K562 (cell line): ENCODE results near the gene UVRAG.

Experiments
- CTCF ChIP-seq, 3 experiments: IDR thresholded peaks in 2 of 3; conservative IDR thresholded peaks in 1 of 3; 2 replicates each; pipeline ENCODE4 v1.5.1; 2011 to 2012; ENCODE audit warnings: low read length in 3 of 3, mild to moderate bottlenecking in 3 of 3, control low read depth in 2 of 3, improper control_type of control experiment in 1 of 3, inconsistent platforms in 1 of 3, low read depth in 1 of 3, mixed read lengths in 1 of 3, moderate library complexity in 1 of 3; ENCODE audit not compliant: insufficient read depth in 2 of 3
- POLR2AphosphoS5 ChIP-seq: IDR thresholded peaks from 2 replicates; pipeline ENCODE4 v1.6.1; 2011; ENCODE audit warnings: mild to moderate bottlenecking, low read depth, low read length, moderate library complexity; ENCODE audit not compliant: control insufficient read depth, insufficient read depth
- SMAD3 ChIP-seq: fragments of 450-650 bp; formaldehyde crosslinking; conservative IDR thresholded peaks from 2 replicates; pipeline ENCODE4 v1.4.0; 2020; ENCODE audit warnings: mild to moderate bottlenecking
- ZNF263 ChIP-seq: sonication (generic); formaldehyde crosslinking; IDR thresholded peaks from 2 replicates; pipeline ENCODE4 v1.8.0; 2022; ENCODE audit warnings: mild to moderate bottlenecking, missing genetic modification reagents, borderline replicate concordance
- ZNF354B ChIP-seq: fragments of 250-450 bp; sonication (Bioruptor Pico); IDR thresholded peaks from 2 replicates; pipeline ENCODE4 v1.4.0; 2020
- ZSCAN29 ChIP-seq: fragments of 450-650 bp; IDR thresholded peaks from 2 replicates; pipeline ENCODE4 v1.6.1; 2017

- TF ChIP-seq ZSCAN29 (no peak), CTCF (IDR thresholded peaks at IDR 0.05 in 2 of 3, conservative IDR thresholded peaks at IDR 0.05 in 1 of 3; ENCODE audit: insufficient read depth in 2 of 3, low read depth in 1 of 3, low read length in 3 of 3) (no peak), SMAD3 (CRISPR knock-in tag) (no peak), ZNF263 (CRISPR knock-in tag) (no peak), ZNF354B (CRISPR knock-in tag) (no peak), POLR2AphosphoS5 (no peak)
These were observed 19.7 kb downstream of the UVRAG start for GRCh38 chr11:75834728-75835127.
